DMS153 treated with DMSO at 0.1 percent for 48 hours (cell line): ENCODE results near the gene EMX1.
"Not testable (repeated sequence)": the region's sequence is repeated elsewhere in the genome, so short reads cannot be mapped to it uniquely, and the experiment has no call there.

Source experiments
- DNase-seq: peaks from one replicate; lab custom pipeline; 2025; ENCODE audit not compliant: unreplicated experiment; lab: John Stamatoyannopoulos, UW

The EMX1 gene

GRCh38 chr2:72900191-72900825 lies 17.0 kb upstream of the EMX1 start:
- no peak for DNase-seq

GRCh38 chr2:72901426-72901825 lies 15.9 kb upstream of the EMX1 start:
- DNase-seq: no peak

- not testable (repeated sequence) for DNase-seq
Observed at GRCh38 chr2:72907369-72907768, 9.9 kb upstream of the EMX1 start.

GRCh38 chr2:72908741-72909140 lies 8.6 kb upstream of the EMX1 start:
- DNase-seq: no peak

GRCh38 chr2:72911256-72911655 lies 6.1 kb upstream of the EMX1 start:
- DNase-seq: no peak

- no peak for DNase-seq
Observed at GRCh38 chr2:72913486-72914205, 3.7 kb upstream of the EMX1 start.

- no peak for DNase-seq
Observed at GRCh38 chr2:72914206-72914559, 3.1 kb upstream of the EMX1 start.

- DNase-seq: no peak
Observed at GRCh38 chr2:72914589-72915319, 2.6 kb upstream of the EMX1 start.

- DNase-seq: no peak
Observed at GRCh38 chr2:72915320-72915906, 1.9 kb upstream of the EMX1 start.

- DNase-seq: no peak
Observed at GRCh38 chr2:72915907-72916742, 1.2 kb upstream of the EMX1 start.

- no peak for DNase-seq
Observed at GRCh38 chr2:72916743-72917137, 579 bp upstream of the EMX1 start.

GRCh38 chr2:72917877-72918553 lies 696 bp downstream of the EMX1 start:
- no peak for DNase-seq

GRCh38 chr2:72919414-72920317 lies 2.3 kb downstream of the EMX1 start:
- DNase-seq: no peak

GRCh38 chr2:72920318-72921087 lies 3.2 kb downstream of the EMX1 start:
- no peak for DNase-seq

- DNase-seq: no peak
Observed at GRCh38 chr2:72921088-72921851, 4.0 kb downstream of the EMX1 start.

- DNase-seq: no peak
Observed at GRCh38 chr2:72921853-72922252, 4.5 kb downstream of the EMX1 start.

- DNase-seq: no peak
Observed at GRCh38 chr2:72923833-72924352, 6.6 kb downstream of the EMX1 start.
